HT1080 (cell line): ENCODE results near the gene SPDYE3. TPM values are rescaled to one million over a fixed set of nuclear protein-coding genes. Genes with fewer than 3 reads are reported as not detected.
"Not testable (repeated sequence)": the region's sequence is repeated elsewhere in the genome, so short reads cannot be mapped to it uniquely, and the experiment has no call there.

ENCODE experiments used
- DNase-seq: peaks from one replicate; pipeline ENCODE4 v3.0.0-alpha.2; 2015; ENCODE audit warnings: low read depth
- total RNA-seq: library from RNA; depleted of rRNA; stranded (reverse); fragments of >200 nt; shearing (Covaris generic); gene quantifications from 2 replicates; pipeline ENCODE4 v1.2.3, GENCODE V29; 2014

Gene SPDYE3
- total RNA-seq, 1 experiment from 2014 or later, result not detected

- no peak for DNase-seq
Measured at GRCh38 chr7:100348805-100349204, 41.3 kb downstream of the SPDYE3 start.

- no peak for DNase-seq
Measured at GRCh38 chr7:100349757-100350156, 42.3 kb downstream of the SPDYE3 start.

- no peak for DNase-seq
Measured at GRCh38 chr7:100351657-100352058, 44.2 kb downstream of the SPDYE3 start.

- DNase-seq, result not testable (repeated sequence)
Measured at GRCh38 chr7:100352230-100352781, 44.8 kb downstream of the SPDYE3 start.

- no peak for DNase-seq
Measured at GRCh38 chr7:100352984-100353684, 45.6 kb downstream of the SPDYE3 start.

- no peak for DNase-seq
Measured at GRCh38 chr7:100353685-100354330, 46.3 kb downstream of the SPDYE3 start.

GRCh38 chr7:100356416-100357068, 49.0 kb downstream of the SPDYE3 start:
- no peak for DNase-seq

GRCh38 chr7:100357131-100357561, 49.6 kb downstream of the SPDYE3 start:
- DNase-seq, result no peak

- no peak for DNase-seq
Measured at GRCh38 chr7:100358027-100358856, 50.7 kb downstream of the SPDYE3 start, which contains the start of gene PILRB. Gene PILRB (plus strand): TSS chr7:100358117. CDS start chr7:100358303, 186 bp downstream.

GRCh38 chr7:100358857-100359212, 51.3 kb downstream of the SPDYE3 start:
- no peak for DNase-seq

- DNase-seq, result no peak
Measured at GRCh38 chr7:100360135-100360854, 52.8 kb downstream of the SPDYE3 start.

- DNase-seq, result no peak
Measured at GRCh38 chr7:100363098-100363497, 55.6 kb downstream of the SPDYE3 start.

- not testable (repeated sequence) for DNase-seq
Measured at GRCh38 chr7:100363797-100364196, 56.3 kb downstream of the SPDYE3 start.

- no peak for DNase-seq
Measured at GRCh38 chr7:100364480-100364879, 57.0 kb downstream of the SPDYE3 start.

- DNase-seq, result not testable (repeated sequence)
Measured at GRCh38 chr7:100365998-100366367, 58.5 kb downstream of the SPDYE3 start.

- DNase-seq, result no peak
Measured at GRCh38 chr7:100366411-100367250, 59.1 kb downstream of the SPDYE3 start.

- no peak for DNase-seq
Measured at GRCh38 chr7:100367251-100367620, 59.7 kb downstream of the SPDYE3 start.

GRCh38 chr7:100367676-100368613, 60.4 kb downstream of the SPDYE3 start:
- no peak for DNase-seq

GRCh38 chr7:100369105-100369504, 61.6 kb downstream of the SPDYE3 start:
- DNase-seq, result no peak
